ENCODE results near the gene OPHN1.

OPHN1 gene

DNA sequence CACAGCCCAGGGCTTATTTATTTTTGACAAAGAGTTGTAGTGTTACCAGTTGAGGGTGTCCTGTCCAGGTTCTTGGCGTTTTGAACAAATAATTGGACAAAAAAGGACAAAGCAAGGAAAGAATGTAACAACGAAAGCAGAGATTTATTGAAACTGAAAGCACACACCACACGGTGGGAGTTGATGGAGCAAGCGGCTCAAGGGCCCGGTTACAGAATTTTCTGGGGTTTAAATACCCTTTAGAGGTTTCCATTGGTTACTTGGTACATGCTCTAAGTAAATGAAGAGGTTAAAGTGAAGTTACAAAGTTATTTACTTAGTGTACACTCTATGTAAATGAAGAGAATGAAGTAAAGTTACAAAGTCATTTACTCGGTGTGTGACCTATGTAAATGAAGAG is 27.8 kb upstream of the OPHN1 start:
- DNase-seq (ENCODE audit: low spot score) = no peak
- TF ChIP-seq, protein P1, sequence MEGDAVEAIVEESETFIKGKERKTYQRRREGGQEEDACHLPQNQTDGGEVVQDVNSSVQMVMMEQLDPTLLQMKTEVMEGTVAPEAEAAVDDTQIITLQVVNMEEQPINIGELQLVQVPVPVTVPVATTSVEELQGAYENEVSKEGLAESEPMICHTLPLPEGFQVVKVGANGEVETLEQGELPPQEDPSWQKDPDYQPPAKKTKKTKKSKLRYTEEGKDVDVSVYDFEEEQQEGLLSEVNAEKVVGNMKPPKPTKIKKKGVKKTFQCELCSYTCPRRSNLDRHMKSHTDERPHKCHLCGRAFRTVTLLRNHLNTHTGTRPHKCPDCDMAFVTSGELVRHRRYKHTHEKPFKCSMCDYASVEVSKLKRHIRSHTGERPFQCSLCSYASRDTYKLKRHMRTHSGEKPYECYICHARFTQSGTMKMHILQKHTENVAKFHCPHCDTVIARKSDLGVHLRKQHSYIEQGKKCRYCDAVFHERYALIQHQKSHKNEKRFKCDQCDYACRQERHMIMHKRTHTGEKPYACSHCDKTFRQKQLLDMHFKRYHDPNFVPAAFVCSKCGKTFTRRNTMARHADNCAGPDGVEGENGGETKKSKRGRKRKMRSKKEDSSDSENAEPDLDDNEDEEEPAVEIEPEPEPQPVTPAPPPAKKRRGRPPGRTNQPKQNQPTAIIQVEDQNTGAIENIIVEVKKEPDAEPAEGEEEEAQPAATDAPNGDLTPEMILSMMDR (IDR thresholded peaks at IDR 0.05; ENCODE audit: extremely low read depth, missing control alignments) = no peak

DNA sequence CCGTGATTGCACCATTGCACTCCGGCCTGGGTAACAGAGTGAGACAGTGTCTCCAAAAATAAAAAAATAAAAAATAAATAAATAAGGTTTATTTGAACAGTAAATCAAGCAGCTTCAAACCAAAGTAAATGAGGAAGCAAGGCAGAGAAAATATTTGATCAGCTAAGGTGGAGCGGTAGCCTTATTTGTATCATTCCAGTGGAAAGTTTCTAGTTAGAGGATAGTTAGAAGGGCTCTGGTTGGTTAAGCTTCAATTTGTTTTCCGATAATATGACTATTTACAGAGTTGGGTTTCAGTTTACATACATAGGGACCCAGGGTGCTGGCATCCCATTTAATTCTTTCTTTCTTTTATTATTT is 21.8 kb upstream of the OPHN1 start:
- no peak for DNase-seq (ENCODE audit: low spot score)
- TF ChIP-seq, protein P1 (IDR thresholded peaks at IDR 0.05; ENCODE audit: extremely low read depth, missing control alignments) = no peak

DNA sequence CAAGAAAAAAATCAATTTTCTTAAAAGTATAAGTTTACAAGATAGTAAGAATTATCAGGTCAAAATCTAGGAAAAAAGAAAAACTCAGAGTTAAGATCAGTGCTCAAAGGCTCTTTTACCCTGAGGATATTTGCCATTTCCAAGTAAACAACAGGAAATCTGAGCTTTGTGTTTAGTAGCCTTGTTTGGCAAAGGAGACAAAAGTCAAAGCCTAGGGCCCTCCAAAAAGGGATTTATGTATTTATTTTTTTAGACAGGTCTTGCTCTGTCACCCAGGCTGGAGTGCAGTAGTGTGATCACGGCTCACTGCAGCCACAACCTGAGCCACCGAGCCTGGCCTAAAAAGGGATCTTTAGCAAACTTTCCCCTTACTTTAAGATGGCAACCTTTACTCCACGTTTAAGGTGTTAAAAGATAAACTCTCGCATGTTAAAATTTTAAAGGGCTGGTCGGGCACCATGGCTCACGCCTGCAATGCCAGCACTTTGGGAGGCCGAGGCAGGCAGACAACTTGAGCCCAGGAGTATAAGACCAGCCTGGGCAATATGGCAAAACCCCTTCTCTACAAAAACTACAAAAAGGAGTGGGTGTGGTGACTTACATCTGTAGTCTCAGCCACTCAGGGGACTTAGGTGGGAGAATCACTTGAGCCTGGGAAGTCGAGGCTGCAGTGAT is 21.3 kb upstream of the OPHN1 start:
- TF ChIP-seq, protein P1 (IDR thresholded peaks at IDR 0.05; ENCODE audit: extremely low read depth, missing control alignments) = no peak
- DNase-seq (ENCODE audit: low spot score) = no peak

DNA sequence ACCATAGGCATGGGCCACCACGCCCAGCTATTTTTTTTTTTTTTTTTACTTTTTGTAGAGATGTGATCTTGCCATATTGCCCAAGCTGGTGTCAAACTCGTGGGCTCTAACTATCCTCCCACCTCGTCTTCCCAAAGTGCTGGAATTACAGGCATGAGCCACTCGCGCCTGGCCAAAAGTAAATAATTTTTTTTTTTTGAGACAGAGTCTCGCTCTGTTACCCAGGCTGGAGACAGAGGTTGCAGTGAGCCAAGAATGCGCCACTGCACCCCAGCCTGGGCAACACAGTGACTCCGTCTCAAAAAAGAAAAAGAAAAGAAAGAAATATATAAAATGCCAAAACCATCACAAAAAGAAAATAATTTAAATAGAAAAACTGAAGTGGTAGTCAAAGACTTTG is 18.4 kb upstream of the OPHN1 start:
- TF ChIP-seq, protein P1 (IDR thresholded peaks at IDR 0.05; ENCODE audit: extremely low read depth, missing control alignments) = no peak

DNA sequence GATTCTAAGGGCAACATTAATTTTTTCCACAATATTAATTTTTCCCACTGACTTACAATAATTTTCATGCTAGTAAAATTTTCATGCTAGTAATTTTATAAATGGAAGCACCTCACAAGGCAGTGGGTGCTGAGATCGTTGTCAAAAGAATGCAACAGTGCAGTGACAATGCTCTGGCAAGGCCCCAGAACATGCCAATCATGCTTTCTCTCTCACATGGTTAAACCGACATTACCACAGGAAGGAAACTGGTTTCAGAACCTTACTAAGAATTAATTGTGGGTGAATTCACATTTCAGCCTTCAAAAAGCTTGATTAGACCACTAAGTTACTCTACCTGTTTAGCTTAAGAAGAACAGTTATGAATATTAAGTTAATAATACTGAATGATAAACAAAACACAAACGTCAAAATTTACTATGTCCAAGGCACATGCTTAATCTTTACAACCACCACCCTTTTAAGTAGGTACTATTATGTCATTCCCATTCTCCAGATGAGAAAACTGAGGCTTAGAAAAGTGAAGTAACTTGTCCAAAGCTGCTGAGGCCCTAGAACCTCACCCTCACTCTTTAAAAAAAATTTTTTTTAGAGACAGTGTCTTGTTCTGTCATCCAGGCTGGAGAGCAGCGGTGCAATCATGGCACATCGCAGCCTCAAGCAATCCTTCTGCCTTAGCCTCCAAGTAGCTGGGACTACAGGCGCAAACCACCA is 10.0 kb upstream of the OPHN1 start:
- DNase-seq (ENCODE audit: low spot score) = no peak
- TF ChIP-seq, protein P1 (IDR thresholded peaks at IDR 0.05; ENCODE audit: extremely low read depth, missing control alignments) = no peak

More for the DNA sequence above, 18.4 kb upstream of the OPHN1 start:
- no peak for DNase-seq (ENCODE audit: low spot score)

DNA sequence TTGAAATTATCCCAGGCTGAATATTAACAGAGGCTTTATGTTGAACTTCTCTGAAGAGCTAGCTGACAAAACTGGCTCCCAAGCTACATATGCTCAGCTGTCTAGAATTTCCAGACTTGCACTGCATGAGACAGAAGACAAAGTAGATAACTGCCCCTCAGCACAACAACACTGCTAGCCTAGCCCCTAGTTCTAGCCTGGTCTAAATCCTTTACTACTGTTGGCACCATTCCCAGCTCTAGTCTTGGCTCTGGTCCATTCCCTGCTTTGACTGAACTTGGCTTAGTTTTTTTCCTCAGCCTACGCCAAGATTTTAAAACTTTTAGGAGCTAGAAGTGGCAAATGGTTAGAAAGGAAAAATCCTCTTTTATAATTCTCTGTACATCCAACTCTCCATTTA is 7.6 kb upstream of the OPHN1 start:
- no peak for DNase-seq (ENCODE audit: low spot score)

DNA sequence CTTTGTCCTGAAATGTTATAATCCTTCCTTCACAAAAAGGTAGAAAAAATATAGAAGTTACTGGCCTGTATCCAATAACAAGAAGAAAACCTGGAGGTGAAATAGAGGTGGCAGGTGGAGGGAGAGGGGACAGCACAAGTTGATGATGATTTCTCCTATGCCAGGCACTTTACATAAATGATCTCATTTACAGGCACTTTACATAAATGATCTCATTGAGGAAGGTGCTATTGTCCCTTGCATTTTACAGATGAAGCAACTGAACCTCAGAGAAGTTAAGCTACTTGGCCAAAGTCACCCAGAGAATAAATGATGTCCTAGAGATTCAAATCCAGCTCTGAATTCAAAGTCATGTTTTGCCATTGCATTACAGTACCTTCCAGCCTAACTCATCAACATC is 7.1 kb upstream of the OPHN1 start:
- no peak for DNase-seq (ENCODE audit: low spot score)
- TF ChIP-seq, protein P1 (IDR thresholded peaks at IDR 0.05; ENCODE audit: extremely low read depth, missing control alignments) = no peak

More for the DNA sequence above, 7.6 kb upstream of the OPHN1 start:
- TF ChIP-seq, protein P1 (IDR thresholded peaks at IDR 0.05; ENCODE audit: extremely low read depth, missing control alignments) = no peak

Measured in GM20000 (cell line).